SK-N-SH (cell line): ENCODE measurements around the gene TUBA3E.
"Not testable (repeated sequence)": the region's sequence is repeated elsewhere in the genome, so short reads cannot be mapped to it uniquely, and the experiment has no call there.

Experiments used
- EP300 ChIP-seq, 2 experiments: IDR thresholded peaks; 2 replicates each; pipeline versions ENCODE4 v1.4.0 to v1.6.1; 2012; ENCODE audit warnings: borderline replicate concordance in 1 of 2, low read depth in 1 of 2, low read length in 1 of 2
- EZH2phosphoT487 ChIP-seq: fragments of 200-600 bp; sonication (generic); IDR thresholded peaks from 2 replicates; pipeline ENCODE4 v1.6.1; 2017; ENCODE audit warnings: low read depth, mixed run types, mild to moderate bottlenecking, antibody characterized with exemption, moderate library complexity, borderline replicate concordance
- GABPA ChIP-seq: IDR thresholded peaks from 2 replicates; pipeline ENCODE4 v1.4.0; 2012; ENCODE audit warnings: low read depth, mild to moderate bottlenecking
- POLR2AphosphoS5 ChIP-seq: IDR thresholded peaks from 2 replicates; pipeline ENCODE4 v1.6.1; 2012; ENCODE audit warnings: low read depth, low read length
- RCOR1 ChIP-seq: fragments of 150-350 bp; IDR thresholded peaks from 2 replicates; pipeline ENCODE4 v1.6.1; 2017; ENCODE audit warnings: antibody characterized with exemption, low read length
- TAF1 ChIP-seq: IDR thresholded peaks from 2 replicates; pipeline ENCODE4 v1.6.1; 2012; ENCODE audit warnings: low read depth, mild to moderate bottlenecking, low read length, moderate library complexity, borderline replicate concordance
- TF ChIP-seq, protein P1 (sequence below): fragments of 200-600 bp; sonication (generic); IDR thresholded peaks from 2 replicates; pipeline ENCODE4 v1.6.1; 2017; ENCODE audit warnings: antibody characterized with exemption, mild to moderate bottlenecking, moderate library complexity

DNA sequence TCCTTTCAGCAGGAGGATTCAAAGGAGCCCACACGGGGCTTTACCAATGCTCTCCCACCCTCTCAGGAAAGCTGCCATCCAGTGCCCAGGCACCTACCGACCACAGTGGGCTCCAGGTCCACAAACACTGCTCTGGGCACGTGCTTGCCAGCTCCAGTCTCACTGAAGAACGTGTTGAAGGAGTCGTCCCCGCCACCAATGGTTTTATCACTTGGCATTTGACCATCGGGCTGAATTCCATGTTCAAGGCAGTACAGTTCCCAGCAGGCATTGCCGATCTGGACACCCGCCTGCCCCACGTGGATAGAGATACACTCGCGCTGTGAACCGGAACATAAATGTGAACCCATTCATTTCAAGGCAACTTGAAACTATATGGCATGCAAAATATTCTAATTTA lies 2.2 kb downstream of the TUBA3E start:
- TF ChIP-seq EP300 (IDR thresholded peaks at IDR 0.05; ENCODE audit: borderline replicate concordance in 1 of 2, low read depth in 1 of 2, low read length in 1 of 2); TAF1; POLR2AphosphoS5; RCOR1; GABPA; EZH2phosphoT487: not testable (repeated sequence)
- TF ChIP-seq, protein P1, sequence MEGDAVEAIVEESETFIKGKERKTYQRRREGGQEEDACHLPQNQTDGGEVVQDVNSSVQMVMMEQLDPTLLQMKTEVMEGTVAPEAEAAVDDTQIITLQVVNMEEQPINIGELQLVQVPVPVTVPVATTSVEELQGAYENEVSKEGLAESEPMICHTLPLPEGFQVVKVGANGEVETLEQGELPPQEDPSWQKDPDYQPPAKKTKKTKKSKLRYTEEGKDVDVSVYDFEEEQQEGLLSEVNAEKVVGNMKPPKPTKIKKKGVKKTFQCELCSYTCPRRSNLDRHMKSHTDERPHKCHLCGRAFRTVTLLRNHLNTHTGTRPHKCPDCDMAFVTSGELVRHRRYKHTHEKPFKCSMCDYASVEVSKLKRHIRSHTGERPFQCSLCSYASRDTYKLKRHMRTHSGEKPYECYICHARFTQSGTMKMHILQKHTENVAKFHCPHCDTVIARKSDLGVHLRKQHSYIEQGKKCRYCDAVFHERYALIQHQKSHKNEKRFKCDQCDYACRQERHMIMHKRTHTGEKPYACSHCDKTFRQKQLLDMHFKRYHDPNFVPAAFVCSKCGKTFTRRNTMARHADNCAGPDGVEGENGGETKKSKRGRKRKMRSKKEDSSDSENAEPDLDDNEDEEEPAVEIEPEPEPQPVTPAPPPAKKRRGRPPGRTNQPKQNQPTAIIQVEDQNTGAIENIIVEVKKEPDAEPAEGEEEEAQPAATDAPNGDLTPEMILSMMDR: not testable (repeated sequence)
